Mucosa of gallbladder (tissue), 1 donor: ENCODE results near the gene NAA25. TPM values are rescaled to one million over a fixed set of nuclear protein-coding genes. Genes with fewer than 3 reads are reported as not detected.
"Not testable (repeated sequence)": the region's sequence is repeated elsewhere in the genome, so short reads cannot be mapped to it uniquely, and the experiment has no call there.

Experiments
- DNase-seq: peaks from one replicate; pipeline ENCODE4 v3.0.0-alpha.2; 2020; ENCODE audit warnings: low spot score
- total RNA-seq: library from RNA; stranded (reverse); gene quantifications from one replicate; pipeline ENCODE4 v1.2.1, GENCODE V29; 2021
- donor health status: DM: no; HTN: no; CAD: no.

Gene NAA25
- total RNA-seq, 1 donor from 2014 or later, result 15.8 TPM

GRCh38 chr12:112061137-112061536 is 47.4 kb downstream of the NAA25 start:
- no peak for DNase-seq

DNA sequence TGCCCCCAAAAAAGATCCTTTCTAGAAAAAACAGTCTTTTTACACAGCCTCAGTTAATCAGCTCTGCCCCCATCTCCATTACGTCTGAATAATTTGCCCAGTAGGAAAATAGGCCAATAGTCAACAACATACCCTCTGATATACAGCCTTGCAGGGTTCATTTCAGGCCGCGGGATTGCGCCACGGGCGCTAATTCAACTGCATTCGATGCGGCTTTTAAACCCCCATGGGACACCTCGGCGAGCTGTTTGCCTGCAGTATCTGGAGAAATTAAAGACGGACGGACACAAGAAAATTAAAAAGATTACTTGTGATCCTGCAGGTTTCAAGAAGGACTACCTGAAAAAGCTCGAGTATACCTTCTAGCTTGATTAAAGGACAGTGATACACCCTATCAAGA is 59.2 kb downstream of the NAA25 start:
- no peak for DNase-seq

- DNase-seq, result no peak
These were observed 62.6 kb downstream of the NAA25 start for GRCh38 chr12:112046003-112046402.

GRCh38 chr12:112036614-112037013 is 72.0 kb downstream of the NAA25 start:
- not testable (repeated sequence) for DNase-seq

DNA sequence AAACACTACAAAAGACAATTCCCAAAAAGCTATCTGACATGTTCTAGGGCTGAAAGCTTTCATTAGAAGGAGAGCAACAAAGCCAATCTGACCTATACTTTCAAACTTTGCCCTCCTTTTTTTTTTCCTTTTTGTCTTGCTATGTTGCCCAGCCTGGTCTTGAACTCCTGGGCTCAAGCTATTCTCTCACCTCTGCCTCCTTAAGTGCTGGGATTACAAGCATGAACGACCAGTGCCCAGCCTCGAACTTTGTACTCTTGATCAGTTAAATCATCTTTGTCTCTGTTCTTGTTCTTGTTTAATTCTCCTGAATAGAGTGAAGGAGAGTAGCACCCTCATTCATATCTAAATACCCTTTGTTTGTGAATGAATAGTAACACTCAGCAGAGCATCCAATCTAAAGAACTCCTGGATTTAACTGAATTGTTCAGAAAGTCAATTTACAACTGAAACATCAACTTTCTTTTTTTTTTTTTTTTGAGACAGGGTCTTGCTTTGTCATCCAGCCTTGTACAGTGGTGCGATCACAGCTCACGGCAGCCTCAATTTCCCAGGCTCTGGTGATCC is 73.3 kb downstream of the NAA25 start:
- DNase-seq, result no peak

DNA sequence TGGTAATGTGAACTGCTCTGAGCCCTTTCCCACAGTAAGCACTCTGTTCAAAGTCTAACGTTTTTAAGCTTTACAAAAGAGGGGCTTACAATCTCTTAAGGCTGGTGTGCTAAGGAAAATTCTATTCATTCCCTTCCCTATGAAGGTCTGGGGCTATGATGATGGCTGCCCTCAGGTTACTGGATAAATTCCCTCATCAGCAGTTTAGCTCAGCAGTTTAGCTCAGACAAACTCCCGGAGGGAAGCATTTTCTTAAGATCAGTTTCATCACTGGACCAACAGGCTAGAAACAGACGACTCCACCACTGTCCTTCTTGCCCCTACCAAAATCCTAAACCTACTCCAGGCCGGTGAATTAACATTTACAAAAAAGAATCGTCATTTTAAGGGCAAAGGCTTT is 76.3 kb downstream of the NAA25 start:
- DNase-seq, result no peak

DNA sequence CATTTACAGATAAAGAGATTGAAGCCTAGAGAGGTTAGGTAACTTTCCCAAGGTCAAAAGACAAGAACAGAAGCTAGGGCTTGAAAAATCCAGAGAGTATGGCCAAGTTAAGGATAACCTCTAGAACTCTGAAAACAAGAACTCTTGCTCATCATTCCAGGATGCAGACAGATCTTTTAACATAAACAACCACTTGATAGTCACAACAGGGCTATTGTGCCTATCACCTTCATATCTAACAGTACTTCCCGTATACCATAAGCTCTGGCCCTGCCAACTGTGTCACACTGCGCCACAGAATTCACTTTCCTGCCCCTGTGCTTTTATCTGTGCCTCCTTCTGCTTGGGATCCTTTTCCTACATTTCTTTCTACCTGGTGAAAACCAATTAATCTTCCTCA is 77.1 kb downstream of the NAA25 start:
- DNase-seq, result no peak

DNA sequence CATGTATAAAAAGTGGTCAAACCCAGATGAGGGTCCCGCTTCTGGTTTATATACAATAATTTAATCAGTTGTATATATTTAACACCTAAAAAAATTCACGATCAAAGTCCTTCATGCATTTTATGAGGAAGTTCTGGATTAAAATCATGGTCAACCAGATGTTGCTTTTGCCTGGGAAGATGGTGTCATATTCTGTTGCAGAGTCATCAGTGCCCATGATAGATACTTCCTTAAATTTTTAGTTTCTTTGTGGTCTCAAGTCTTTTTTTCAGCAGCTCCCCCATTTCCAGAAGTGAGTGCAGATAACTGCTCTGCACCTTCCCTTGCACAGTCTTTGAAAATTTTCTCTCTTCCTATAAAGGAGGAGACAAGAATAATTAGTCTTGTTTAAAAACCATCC is 79.3 kb downstream of the NAA25 start:
- DNase-seq, result no peak

GRCh38 chr12:112025808-112026375 is 82.7 kb downstream of the NAA25 start:
- no peak for DNase-seq

- no peak for DNase-seq
These were observed 84.7 kb downstream of the NAA25 start for GRCh38 chr12:112023759-112024396.

DNA sequence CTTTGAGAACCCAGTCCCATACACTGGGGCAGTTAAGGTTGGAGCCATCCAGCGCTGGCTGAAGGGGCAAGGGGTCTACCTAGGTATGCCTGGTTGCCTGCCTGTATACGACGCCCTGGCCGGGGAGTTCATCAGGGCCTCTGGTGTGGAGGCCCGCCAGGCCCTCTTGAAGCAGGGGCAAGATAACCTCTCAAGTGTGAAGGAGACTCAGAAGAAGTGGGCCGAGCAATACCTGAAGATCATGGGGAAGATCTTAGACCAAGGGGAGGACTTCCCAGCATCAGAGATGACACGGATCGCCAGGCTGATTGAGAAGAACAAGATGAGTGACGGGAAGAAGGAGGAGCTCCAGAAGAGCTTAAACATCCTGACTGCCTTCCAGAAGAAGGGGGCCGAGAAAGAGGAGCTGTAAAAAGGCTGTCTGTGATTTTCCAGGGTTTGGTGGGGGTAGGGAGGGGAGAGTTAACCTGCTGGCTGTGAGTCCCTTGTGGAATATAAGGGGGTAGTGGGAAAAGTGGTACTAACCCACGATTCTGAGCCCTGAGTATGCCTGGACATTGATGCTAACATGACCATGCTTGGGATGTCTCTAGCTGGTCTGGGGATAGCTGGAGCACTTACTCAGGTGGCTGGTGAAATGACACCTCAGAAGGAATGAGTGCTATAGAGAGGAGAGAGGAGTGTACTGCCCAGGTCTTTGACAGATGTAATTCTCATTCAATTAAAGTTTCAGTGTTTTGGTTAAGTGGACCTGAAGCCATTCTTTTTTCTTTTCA is 86.2 kb downstream of the NAA25 start:
- DNase-seq, result no peak

- DNase-seq, result no peak
These were observed 87.6 kb downstream of the NAA25 start for GRCh38 chr12:112020947-112021457.

DNA sequence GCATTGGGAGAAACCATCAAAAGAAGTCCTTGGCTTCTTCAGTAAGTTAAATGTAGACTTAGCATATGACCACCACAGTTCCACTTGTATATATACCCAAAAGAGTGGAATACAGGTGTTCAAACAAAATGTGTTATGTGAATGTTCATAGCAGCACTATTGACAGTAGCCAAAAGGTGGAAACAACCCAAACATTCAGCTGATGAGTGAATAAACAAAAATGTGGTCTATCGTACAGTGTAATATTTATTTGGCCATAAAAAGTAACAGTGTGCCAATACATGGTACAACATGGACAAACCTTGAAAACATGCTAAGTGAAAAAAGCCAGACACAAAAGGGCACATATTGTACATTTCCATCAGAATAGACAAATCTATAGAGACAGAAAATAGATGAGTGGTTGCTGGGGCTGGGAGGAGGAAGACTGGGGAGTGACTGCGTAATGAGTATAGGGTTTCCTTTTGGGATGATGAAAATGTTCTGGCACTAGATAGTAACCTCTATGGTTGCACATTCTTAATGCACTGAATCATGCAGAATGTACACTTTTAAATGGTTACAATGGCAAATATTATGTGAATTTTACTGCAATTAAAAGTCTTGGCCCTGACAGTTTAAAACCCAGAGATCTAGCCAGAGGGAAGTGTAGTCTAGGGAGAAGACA is 89.9 kb downstream of the NAA25 start:
- no peak for DNase-seq

DNA sequence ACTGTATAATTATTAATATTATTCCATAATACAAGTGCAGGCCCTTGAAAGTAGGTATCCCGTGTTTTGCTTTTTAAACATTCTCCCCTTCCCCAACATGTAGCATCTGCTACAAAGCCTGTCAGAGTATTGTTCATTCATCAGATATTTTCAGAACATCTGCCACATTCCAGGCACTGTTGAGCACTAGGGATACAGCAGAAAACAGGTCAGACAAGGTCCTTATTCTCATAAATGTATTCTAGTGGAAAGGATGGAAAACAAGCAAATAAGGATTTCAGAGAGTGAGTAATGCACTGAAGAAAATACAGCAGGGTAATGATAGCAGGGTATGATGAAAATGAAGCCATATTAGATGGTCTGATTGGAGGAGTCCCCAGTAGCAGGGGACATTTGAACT is 91.5 kb downstream of the NAA25 start:
- no peak for DNase-seq

GRCh38 chr12:112015938-112016337 is 92.6 kb downstream of the NAA25 start:
- DNase-seq, result no peak

DNA sequence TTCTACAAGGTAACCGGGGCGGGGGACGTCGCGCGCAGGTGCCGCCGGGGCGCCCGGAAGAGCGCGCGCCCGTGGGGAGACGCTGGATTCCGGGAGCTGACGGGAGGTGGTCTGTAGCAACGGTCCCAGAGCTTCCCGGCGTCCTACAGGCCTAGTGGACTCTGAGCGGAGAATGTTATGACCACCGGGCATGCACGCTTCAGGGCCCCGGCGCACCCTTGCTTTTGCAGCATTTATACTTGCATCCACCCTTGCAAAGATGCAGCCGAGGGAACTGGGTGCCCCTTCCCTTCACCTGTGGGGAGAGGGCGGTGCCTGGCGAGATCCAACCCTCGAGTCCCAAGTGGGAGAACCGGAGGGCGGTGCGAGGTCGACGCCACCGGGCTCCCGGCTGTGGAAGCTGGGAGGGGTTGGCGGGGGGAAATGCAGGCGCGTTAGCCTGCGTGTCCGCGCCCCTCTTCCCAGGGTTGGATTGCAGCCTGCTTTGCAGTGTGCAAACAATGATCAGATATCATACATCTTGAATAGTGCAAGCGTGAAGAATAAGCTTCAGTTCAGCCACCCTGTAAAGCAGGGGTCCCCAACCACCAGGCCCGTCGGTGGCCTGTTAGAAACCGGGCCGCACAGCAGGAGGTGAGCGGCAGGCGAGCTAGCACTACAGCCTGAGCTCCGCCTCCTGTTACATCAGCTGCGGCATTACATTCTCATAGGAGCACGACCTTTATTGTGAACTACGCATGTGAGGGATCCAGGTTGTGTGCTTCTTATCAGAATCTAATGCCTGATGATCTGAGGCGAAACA is 94.8 kb downstream of the NAA25 start:
- peak; percentile 69 for DNase-seq

DNA sequence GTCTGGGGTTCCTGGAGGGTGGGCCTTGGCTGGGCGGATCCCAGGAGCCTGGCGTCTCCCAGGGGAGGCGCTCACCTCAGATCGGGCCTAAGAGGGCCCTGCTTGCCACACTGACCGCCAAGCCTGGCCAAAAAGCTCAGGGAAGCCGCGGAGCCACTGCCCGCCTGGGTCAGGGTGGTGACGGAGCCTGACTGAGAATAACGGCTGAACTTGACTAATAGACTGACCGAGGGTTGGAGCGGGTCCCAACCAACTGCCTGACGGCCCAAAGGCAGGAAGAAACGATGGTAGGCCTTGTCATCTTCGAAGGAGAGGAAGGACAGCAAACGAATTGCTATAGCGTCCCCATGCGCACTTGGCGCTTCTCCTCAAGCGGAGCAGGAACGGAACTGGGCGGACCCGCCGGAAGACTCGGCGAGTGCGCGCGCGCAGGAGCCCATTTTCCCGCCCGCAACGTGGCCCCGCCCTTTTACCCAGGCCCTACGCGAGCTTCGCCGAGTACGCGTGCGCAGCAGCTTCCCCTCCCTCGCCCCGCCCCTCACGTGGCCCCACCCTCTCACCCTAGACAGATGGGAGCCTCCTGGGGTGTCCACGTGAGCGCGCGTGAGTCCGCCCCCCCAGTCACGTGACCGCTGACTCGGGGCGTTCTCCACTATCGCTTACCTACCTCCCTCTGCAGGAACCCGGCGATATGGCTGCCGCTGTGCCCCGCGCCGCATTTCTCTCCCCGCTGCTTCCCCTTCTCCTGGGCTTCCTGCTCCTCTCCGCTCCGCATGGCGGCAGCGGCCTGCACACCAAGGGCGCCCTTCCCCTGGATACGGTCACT is 95.6 kb downstream of the NAA25 start, which contains the start of the genes ERP29 and TMEM116:
Gene ERP29, plus strand, starts transcription at position 652 of the 826 bp plus-strand sequence. Its CDS starts 40 bp downstream, at position 692.
Gene TMEM116, minus strand, starts transcription at position 391 of the 826 bp plus-strand sequence. CDS start 7,895 bp downstream, outside the sequence.
- peak; percentile 100 for DNase-seq

- DNase-seq, result no peak
These were observed 96.9 kb downstream of the NAA25 start for GRCh38 chr12:112011685-112012084.

DNA sequence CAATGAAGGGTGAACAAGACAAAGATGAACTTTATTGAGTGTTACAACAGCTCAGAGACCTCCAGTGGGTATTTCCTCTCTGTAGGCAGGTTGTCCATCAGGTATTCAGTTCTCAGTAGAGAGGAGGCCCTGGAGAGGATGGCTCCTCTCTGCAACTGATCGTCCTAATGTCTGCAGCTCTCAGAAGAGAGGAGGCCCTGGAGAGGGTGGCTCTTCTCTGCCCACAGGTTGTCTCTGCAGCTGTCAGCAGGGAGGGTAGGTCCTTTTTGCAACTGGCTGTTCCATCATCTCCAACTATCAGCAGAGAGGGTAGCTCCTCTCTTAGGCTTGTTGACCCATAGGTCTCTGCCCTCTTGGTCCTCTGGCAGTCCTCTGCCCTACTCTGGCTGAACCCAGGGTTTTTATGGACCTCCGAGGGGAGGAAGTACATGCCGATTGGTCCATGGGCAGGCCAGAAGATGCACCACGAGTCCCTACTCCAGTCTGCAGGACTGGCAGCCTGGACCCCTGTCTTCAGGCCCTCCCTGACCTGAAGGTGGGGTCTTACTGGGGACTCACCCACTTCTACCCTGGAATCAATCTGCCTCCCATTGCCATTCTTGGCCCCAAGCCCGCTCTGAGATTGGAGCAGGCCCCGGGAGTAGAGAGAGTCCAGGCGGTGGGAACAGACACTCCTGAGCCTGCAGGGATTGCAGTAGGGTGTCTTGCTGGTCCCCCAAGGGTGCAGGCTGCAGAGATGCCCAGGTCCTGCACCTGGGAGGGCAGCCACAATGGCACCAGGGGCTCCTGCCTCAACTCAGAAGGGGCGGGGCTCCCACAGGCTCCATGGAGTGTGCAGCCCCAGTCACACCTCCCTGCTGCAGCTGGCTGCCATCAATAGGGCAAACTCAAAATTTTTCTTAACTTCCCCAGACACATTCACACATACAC is 97.9 kb downstream of the NAA25 start:
- no peak for DNase-seq
